HEK293T (cell line): ENCODE data around the gene AP3D1.

Source experiments
- CTCF ChIA-PET: fragments of 350-600 bp; formaldehyde crosslinking; extraction: SDS; loops from one replicate; lab custom pipeline; 2021; ENCODE audit warnings: antibody characterized with exemption, inconsistent platforms; lab: Yijun Ruan, JAX
- POLR2A ChIA-PET: fragments of 350-600 bp; formaldehyde crosslinking; extraction: SDS; loops from one replicate; lab custom pipeline; 2020; ENCODE audit warnings: antibody characterized with exemption, inconsistent platforms; lab: Yijun Ruan, JAX
- DNase-seq: peaks from one replicate; pipeline ENCODE4 v3.0.0; 2012; ENCODE audit warnings: mixed read lengths; ENCODE audit errors: extremely low spot score
- ARNT ChIP-seq: fragments of 450-650 bp; IDR thresholded peaks from 2 replicates; pipeline ENCODE4 v1.6.1; 2017; ENCODE audit warnings: mild to moderate bottlenecking
- BHLHE40 ChIP-seq: fragments of 450-650 bp; IDR thresholded peaks from 2 replicates; pipeline ENCODE4 v1.6.1; 2016; ENCODE audit warnings: mild to moderate bottlenecking, moderate library complexity, borderline replicate concordance
- CTBP1 ChIP-seq: fragments of 450-650 bp; IDR thresholded peaks from 2 replicates; pipeline ENCODE4 v1.6.1; 2016; ENCODE audit warnings: borderline replicate concordance
- ELF4 ChIP-seq: fragments of 450-650 bp; IDR thresholded peaks from 2 replicates; pipeline ENCODE4 v1.6.1; 2017; ENCODE audit warnings: antibody characterized with exemption
- FOXA1 ChIP-seq: fragments of 450-650 bp; IDR thresholded peaks from 2 replicates; pipeline ENCODE4 v1.6.1; 2016; ENCODE audit warnings: mild to moderate bottlenecking
- FOXK2 ChIP-seq: fragments of 450-650 bp; IDR thresholded peaks from 2 replicates; pipeline ENCODE4 v1.6.1; 2016; ENCODE audit warnings: mild to moderate bottlenecking
- FOXM1 ChIP-seq: fragments of 450-650 bp; IDR thresholded peaks from 2 replicates; pipeline ENCODE4 v1.6.1; 2017; ENCODE audit warnings: mild to moderate bottlenecking, borderline replicate concordance
- HDGF ChIP-seq: fragments of 450-650 bp; IDR thresholded peaks from 2 replicates; pipeline ENCODE4 v1.6.1; 2017; ENCODE audit warnings: antibody characterized with exemption, borderline replicate concordance
- L3MBTL2 ChIP-seq: fragments of 450-650 bp; conservative IDR thresholded peaks from 2 replicates; pipeline ENCODE4 v1.6.1; 2016; ENCODE audit warnings: mild to moderate bottlenecking
- LEF1 ChIP-seq: fragments of 450-650 bp; IDR thresholded peaks from 2 replicates; pipeline ENCODE4 v1.6.1; 2017; ENCODE audit warnings: mild to moderate bottlenecking, borderline replicate concordance
- NFRKB ChIP-seq: fragments of 450-650 bp; IDR thresholded peaks from 2 replicates; pipeline ENCODE4 v1.6.1; 2016; ENCODE audit warnings: mild to moderate bottlenecking, moderate library complexity
- SP1 ChIP-seq: fragments of 450-650 bp; IDR thresholded peaks from 2 replicates; pipeline ENCODE4 v1.6.1; 2017
- SUZ12 ChIP-seq: fragments of 450-650 bp; IDR thresholded peaks from 2 replicates; pipeline ENCODE4 v1.6.1; 2016; ENCODE audit warnings: mild to moderate bottlenecking
- TARDBP ChIP-seq: fragments of 450-650 bp; IDR thresholded peaks from 2 replicates; pipeline ENCODE4 v1.6.1; 2016
- ZNF384 ChIP-seq: fragments of 450-650 bp; IDR thresholded peaks from 2 replicates; pipeline ENCODE4 v1.6.1; 2016
- TF ChIP-seq, protein P1 (sequence below): fragments of 450-650 bp; IDR thresholded peaks from 2 replicates; pipeline ENCODE4 v1.6.1; 2016

AP3D1 gene

GRCh38 chr19:2070986-2071673, 80.2 kb downstream of the AP3D1 start:
- ChIA-PET POLR2A (no interaction called here), CTCF (interaction anchor here (0.7 kb wide), 1 partner anchor 107 kb away, joined by 4 read pairs; no protein-coding TSS in a partner anchor)
- DNase-seq: no peak
- TF ChIP-seq SUZ12 (no peak), TARDBP (no peak), NFRKB (no peak), LEF1 (no peak), ZNF384 (no peak), L3MBTL2 (no peak), HDGF (no peak), FOXA1 (no peak), FOXK2 (no peak), CTBP1 (no peak), ARNT (no peak), ELF4 (no peak), BHLHE40 (no peak), SP1 (no peak), FOXM1 (no peak)
- TF ChIP-seq, protein P1, sequence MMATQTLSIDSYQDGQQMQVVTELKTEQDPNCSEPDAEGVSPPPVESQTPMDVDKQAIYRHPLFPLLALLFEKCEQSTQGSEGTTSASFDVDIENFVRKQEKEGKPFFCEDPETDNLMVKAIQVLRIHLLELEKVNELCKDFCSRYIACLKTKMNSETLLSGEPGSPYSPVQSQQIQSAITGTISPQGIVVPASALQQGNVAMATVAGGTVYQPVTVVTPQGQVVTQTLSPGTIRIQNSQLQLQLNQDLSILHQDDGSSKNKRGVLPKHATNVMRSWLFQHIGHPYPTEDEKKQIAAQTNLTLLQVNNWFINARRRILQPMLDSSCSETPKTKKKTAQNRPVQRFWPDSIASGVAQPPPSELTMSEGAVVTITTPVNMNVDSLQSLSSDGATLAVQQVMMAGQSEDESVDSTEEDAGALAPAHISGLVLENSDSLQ: no peak

GRCh38 chr19:2070436-2070827, 80.9 kb downstream of the AP3D1 start:
- DNase-seq: no peak
- ChIA-PET CTCF (interaction anchor here (0.6 to 1.1 kb wide), 5 partner anchors 11 to 106 kb away, joined by 3 to 6 read pairs (median 3); no protein-coding TSS in a partner anchor), POLR2A (no interaction called here)
- TF ChIP-seq CTBP1: no peak
- TF ChIP-seq FOXM1: no peak
- no peak for TF ChIP-seq L3MBTL2
- TF ChIP-seq SUZ12: no peak
- no peak for TF ChIP-seq NFRKB

DNA sequence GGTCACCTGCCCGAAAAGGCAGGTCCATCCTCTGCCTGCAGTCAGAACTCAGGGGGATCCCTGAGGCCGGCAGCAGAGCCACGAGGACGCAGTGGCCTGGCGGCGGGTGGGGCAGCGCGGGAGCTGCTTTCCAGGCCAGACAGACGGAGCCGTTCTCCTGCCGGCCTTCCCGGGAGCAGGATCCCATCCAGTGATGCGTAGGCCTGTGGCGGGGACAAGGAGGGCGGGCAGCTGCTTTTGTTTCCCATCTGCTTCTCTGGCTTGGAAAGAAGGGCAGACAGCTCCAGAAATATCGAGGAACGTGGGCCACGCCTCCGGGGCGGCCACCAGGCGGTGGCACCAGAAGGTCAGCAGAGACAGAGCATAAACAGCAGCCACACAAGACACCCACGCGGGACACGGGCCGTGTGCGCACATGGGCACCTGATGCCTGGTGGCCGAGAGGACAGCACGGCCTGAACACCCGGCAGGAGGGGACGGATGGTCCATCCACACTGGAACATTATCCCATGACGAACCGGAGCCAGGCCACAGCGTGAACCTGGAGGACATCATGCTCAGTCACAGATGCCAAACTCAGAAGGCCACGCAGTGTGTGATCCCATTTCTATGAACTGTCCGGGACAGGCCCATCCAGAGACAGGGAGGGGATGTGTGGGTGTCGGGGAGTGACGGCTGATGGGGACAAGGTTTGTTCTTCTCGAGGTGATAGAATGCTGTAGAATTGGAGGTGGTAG, 86.4 kb downstream of the AP3D1 start:
- no peak for TF ChIP-seq CTBP1
- TF ChIP-seq SUZ12: no peak
- no peak for TF ChIP-seq ARNT
- no peak for TF ChIP-seq TARDBP
- TF ChIP-seq NFRKB: no peak
- no peak for TF ChIP-seq FOXK2
- TF ChIP-seq ZNF384: no peak
- no peak for TF ChIP-seq HDGF
- TF ChIP-seq ELF4: no peak
- TF ChIP-seq, protein P1: no peak
- TF ChIP-seq FOXM1: no peak
- no peak for TF ChIP-seq BHLHE40
- no peak for TF ChIP-seq FOXA1
- no peak for TF ChIP-seq L3MBTL2
- TF ChIP-seq SP1: no peak
- TF ChIP-seq LEF1: no peak
- CTCF ChIA-PET: no interaction called here
- no peak for DNase-seq
- POLR2A ChIA-PET: no interaction called here

GRCh38 chr19:2064395-2064787, 87.0 kb downstream of the AP3D1 start:
- CTCF ChIA-PET: no interaction called here
- POLR2A ChIA-PET: interaction anchor here (5.3 kb wide), 1 partner anchor 12 kb away, joined by 33 read pairs; the partner anchor contains the start of gene MKNK2
- TF ChIP-seq BHLHE40: no peak
- TF ChIP-seq L3MBTL2: no peak
- TF ChIP-seq LEF1: no peak
- TF ChIP-seq SP1: no peak
- no peak for TF ChIP-seq ARNT
- no peak for TF ChIP-seq NFRKB
- TF ChIP-seq CTBP1: no peak
- TF ChIP-seq FOXA1: no peak
- no peak for TF ChIP-seq FOXK2
- TF ChIP-seq ZNF384: no peak
- DNase-seq: no peak

DNA sequence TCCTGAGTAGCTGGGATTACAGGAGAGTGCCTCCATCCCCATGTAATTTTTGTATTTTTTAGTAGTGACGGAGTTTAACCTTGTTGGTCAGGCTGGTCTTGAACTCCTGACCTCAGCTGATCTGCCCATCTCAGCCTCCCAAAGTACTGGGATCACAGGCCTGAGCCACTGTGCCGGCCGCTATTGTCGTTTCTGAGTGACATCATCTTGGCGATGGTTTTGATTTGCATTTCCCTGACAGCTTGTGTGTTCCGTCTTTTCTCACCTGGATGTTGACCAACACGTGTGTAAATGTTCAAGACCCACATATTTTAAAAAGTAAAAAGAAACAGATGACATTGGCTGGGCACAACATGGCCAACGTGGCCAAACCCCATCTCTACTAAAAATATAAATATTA, 87.5 kb downstream of the AP3D1 start:
- POLR2A ChIA-PET: interaction anchor here (5.3 kb wide), 1 partner anchor 12 kb away, joined by 33 read pairs; the partner anchor contains the start of gene MKNK2
- TF ChIP-seq FOXK2 (no peak), CTBP1 (no peak), SUZ12 (no peak)
- CTCF ChIA-PET: no interaction called here
- no peak for DNase-seq

DNA sequence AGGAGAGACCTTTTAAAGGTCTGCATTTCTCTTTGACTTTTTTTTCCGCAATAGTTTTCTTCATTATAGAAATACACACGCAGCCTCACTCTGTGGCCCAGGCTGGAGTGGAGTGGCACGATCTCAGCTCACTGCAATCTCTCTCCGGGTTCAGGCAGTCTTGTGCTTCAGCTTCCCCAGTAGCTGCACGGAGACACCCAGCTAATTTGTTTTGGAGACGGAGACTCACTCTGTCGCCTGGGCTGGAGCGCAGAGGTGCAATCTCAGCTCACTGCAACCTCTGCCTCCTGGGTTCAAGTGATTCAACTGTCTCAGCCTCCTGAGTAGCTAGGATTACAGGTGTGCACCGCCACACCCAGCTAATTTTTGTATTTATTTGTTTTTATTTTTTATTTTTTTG, 88.6 kb downstream of the AP3D1 start:
- ChIA-PET POLR2A (interaction anchor here (0.9 to 5.3 kb wide), 3 partner anchors 11 to 76 kb away, joined by 3 to 33 read pairs (median 3); partner anchors contain the start of gene MKNK2), CTCF (no interaction called here)
- TF ChIP-seq HDGF: no peak
- TF ChIP-seq CTBP1: no peak
- TF ChIP-seq ZNF384: no peak
- no peak for TF ChIP-seq BHLHE40
- TF ChIP-seq NFRKB: no peak
- DNase-seq: no peak
